GM12892 (cell line): ENCODE data around the gene YDJC.

Source experiments
- DNase-seq: peaks from one replicate; pipeline ENCODE4 v3.0.0; 2011; ENCODE audit not compliant: insufficient read length
- FAIRE-seq: peaks from 2 replicates; lab custom pipeline; 2011; peaks lifted over from hg19 to GRCh38; lab: Jason Lieb, UNC
- POLR2A ChIP-seq: IDR thresholded peaks from 2 replicates; pipeline ENCODE4 v1.6.1; 2011; ENCODE audit warnings: low read depth, low read length, control low read depth
- POLR2AphosphoS5 ChIP-seq: IDR thresholded peaks from 2 replicates; pipeline ENCODE4 v1.6.1; 2011; ENCODE audit warnings: low read depth, low read length, control low read depth
- TAF1 ChIP-seq: IDR thresholded peaks from 2 replicates; pipeline ENCODE4 v1.6.1; 2011; ENCODE audit warnings: low read depth, mild to moderate bottlenecking, control low read depth, low read length, borderline replicate concordance

YDJC gene

DNA sequence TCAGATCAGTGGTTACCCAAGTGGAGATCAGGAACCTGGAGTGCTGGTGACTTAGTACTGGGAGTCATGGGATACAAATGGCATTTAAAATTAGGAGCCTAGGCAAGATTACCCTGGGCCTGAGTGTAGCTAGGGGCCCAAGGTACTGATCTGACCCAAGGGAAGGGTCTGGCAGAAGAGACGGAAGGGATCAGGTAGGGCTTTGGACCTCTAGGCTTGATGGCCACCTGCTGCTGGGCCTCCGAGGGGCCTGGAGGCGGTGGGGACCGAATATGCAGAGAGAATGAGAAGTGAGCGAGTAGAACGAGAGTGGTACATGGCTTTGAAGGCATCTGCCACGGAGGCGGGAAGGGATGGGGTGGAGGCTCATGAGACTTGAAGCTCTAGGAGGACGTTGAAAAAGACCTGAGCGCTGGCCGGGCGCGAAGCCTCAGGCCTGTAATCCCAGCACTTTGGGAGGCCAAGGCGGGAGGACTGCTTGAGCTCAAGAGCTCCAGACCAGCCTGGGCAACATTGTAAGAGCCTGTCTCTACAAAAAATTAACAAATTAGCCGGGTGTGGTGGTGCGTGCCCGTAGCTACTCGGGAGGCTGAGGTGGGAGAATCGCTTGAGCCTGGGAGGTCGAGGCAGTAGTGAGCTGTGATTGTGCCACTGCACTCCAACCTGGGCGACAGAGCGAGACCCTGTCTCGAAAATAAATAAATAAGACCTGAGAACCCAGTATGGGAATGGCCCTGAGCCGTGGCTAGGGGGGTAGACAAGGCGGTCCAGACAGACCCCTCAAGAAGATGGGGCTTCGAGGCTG lies 35.4 kb upstream of the YDJC start:
- no peak for FAIRE-seq
- no peak for DNase-seq
- TF ChIP-seq TAF1 (no peak), POLR2AphosphoS5 (no peak), POLR2A (no peak)

DNA sequence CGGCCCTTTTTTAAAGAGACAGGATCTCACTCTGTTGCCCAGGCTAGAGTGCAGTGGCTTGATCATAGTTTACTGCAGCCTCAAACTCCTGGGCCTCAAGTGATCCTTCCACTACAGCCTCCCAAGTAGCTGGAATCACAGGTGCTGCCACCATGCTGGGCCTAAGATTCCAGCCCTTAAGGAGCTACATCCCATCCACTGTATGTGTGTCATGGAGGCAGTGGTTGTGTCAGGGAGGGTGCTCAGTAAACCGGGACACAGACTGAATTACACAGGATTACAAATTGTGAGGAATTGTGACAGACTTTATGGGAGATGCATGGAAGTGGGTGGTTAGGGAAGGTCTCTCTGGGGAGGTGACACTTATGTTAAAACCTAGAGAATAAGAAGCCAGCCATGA lies 33.9 kb upstream of the YDJC start:
- no peak for FAIRE-seq
- no peak for TF ChIP-seq POLR2AphosphoS5
- no peak for TF ChIP-seq TAF1
- no peak for TF ChIP-seq POLR2A

DNA sequence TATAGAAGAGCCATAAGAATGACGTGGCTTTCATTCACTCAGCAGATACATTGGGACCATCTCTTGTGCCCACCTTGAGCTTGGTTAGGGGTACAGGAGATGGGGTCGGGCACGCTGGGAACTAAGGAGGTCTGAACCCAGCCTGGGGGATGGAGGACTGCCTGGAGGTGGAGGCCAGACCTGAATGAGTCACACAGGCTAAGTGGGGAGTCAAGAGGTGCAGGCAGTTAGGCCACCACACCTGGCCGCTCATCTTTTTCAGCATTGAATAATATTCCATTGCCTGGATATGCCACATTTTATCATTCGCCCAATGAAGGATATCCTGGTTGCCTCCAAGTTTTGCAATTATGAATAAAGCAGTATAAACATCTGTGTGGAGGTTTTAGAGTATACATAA lies 32.2 kb upstream of the YDJC start:
- TF ChIP-seq TAF1, result no peak
- TF ChIP-seq POLR2A, result no peak
- no peak for TF ChIP-seq POLR2AphosphoS5
- DNase-seq (no peak), FAIRE-seq (no peak)

More for the DNA sequence above, 33.9 kb upstream of the YDJC start:
- DNase-seq, result no peak

DNA sequence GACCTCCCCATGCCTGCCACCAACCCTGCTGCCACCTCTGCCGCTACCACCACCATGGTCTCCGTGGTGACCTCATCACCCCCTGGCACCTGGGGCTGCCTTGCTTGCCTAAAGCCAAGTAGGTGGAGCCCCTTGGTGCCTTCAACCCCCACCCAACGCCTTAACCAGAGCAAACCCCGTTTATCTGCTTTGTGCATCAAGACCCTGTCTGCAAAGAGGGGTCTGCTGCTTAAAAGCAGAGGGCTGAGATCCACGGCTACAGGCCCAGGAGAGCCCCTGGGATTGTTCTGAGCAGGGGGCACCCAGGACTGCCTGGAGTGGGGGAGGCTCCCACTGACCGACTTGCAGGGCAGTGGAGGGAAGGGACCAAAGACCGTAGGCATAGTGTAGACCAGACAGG lies 31.1 kb upstream of the YDJC start:
- no peak for DNase-seq
- FAIRE-seq, result no peak
- TF ChIP-seq TAF1 (no peak), POLR2AphosphoS5 (no peak), POLR2A (no peak)

DNA sequence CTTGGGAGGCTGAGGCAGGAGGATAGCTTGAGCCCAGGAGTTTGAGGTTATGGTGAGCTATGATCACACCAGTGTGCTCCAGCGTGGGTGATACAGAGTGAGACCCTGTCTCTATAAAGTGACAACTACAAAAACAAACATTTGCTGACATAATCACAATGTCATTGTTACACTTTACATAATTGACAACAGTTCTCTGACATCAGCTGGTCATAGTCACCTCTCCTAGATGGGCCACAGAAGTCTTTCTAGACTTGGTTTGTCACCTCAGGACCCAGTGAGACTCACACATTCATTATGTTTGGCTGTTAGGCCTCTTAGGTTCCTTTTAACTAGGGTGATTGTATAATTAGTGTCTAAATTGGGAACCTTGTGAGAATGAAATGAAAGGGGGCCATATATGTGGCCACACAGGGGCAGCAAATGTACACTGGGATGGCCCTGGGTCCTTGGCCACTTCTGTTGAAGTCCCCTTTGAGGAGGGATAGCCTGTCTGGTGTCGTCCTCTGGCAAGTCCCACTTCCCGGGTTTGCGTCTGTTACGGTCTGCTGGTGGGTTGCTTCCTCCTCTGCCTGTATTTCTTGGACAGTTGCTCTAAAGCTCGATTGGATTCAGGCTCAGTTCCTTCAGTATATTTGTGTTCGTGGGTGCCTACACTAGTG lies 30.2 kb upstream of the YDJC start:
- TF ChIP-seq TAF1 (no peak), POLR2A (no peak), POLR2AphosphoS5 (no peak)
- FAIRE-seq (no peak), DNase-seq (no peak)

DNA sequence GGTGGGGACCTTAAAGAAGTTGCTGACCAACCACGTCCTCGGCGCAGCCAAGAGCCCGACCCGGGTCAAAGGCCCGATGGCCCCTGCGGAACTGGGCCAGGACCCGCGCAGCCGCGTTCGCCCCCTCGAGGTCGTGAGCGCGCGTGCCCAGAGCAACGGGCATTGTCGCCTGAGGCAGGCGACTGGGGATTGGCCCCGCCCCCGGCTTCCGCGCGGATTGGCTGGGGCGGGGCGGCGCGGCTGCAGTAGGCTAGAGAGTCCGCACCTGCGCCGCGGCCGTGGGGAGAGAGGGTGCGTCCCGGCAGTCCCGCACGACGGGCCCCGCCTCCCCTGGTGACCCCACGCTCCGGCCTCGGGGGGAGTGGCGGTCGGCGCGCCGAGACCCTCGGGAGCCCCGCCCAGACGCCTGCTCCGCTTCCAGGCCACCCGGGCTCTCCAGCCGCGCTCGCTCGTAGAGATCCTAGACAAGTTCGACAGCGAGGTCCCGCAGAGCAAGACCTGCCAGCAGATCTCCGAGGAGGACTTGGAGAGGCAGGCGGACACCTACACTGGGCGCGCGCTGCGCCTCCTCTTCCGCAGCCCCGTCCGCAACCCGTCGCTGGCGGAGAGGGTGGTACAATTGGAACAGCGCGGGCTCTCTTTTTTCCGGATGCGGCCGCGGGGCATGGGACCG lies 27.7 kb upstream of the YDJC start:
- TF ChIP-seq POLR2A (peak; percentile 62; the same call in 1 of the 2 replicates), POLR2AphosphoS5 (peak; percentile 71; the same call in 1 of the 2 replicates), TAF1 (no peak)
- FAIRE-seq, result peak; percentile 69

DNA sequence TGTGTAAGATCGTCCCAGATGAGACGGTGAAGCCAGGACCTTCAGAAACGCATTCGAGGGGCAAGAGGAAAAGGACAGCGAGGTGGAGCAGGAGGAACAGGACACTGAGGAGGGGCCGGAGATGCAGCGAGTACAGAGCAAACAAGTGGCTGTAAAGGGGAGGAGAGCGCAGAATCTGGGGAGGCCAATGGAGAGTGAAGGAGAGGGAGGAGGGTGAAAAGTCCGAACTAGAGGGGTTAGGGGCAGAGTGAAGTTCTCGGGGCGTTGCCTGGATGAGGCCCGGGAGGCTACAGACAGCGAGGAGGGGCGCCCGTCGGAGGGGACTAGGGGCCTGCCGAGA lies 27.2 kb upstream of the YDJC start:
- TF ChIP-seq POLR2A (no peak), POLR2AphosphoS5 (no peak)
- no peak for DNase-seq
- no peak for FAIRE-seq

More for the DNA sequence above, 27.7 kb upstream of the YDJC start:
- DNase-seq, result peak; percentile 99

DNA sequence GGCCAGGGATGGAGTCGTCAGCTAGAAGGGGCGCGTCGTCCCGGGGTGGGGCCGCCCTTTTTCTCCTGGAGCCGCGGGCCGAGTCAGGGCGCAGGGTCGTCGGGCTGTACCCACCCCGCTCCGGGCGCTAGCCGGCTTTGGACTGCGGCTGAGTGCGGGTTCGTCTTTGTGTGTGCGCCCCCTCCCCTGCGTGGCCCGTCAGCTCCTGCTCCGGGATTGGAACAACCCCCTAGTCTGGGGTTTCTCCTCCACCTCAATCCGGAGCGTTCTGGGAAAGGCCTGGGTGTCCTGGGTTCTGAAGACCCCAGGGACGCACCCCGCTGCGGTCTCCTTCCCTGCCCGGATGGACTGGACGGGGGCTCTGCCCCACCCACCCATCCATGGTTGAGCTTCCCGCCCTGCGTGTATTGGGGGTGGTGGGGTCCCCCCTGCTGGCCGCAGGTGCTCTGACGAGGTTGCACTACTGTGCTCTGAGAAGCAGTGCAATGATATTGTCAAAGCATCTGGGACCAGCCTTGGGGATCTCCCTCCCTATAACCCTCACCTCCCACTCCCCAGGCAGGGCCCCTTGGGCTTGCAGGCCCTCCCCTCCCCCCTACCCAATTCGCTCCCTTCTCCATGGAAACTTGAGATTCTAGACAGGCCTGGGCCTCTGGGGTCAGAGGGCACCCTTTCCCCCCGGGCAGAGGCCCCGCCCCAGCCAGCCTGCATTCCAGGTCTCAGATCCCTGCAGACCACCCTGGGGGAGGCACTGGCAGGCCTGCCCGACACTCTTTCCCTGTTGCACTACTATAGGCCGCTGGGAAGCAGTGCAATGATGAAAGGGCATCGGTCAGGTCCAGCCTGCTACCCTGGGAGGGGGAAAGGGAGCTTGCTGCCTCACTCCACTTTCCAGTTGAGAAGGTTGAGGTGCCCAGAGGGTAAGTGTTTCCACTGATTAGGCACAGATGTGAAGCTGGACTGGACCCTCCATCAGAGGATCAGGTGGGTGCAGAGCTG lies 23.0 kb upstream of the YDJC start:
- FAIRE-seq (peak; percentile 9), DNase-seq (peak; percentile 41)
- TF ChIP-seq POLR2AphosphoS5, result no peak; the same call in 1 of the 2 replicates
- TF ChIP-seq TAF1, result no peak
- TF ChIP-seq POLR2A, result no peak; the same call in 1 of the 2 replicates

DNA sequence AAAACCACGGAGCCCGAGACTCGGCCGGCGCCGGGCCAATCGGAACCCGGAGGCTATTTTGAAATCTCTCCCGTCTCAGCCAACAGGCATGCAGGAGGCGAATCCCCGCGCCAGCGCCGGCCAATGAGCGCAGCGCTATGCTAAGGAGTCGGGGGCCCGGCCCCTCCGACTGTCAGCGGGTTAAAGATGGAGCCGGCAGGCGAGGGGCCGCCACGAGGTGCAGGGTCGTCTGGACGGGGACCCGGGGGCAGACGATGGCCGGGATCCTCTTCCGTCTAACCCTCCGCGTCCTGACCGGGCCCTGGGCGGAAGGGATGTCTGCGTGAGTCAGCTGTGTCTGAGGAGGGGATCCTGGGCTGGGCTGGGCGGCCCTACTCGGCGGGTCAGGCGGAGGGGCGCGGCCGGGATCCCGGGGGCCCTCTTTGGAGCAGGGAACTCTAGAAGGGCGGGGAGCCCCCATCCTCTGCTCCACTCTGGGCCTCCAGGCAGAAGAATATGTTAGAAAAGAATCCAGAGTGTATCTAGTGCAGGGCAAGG lies 22.3 kb upstream of the YDJC start:
- peak; percentile 63 for TF ChIP-seq POLR2AphosphoS5
- peak; percentile 84 for TF ChIP-seq POLR2A
- no peak for TF ChIP-seq TAF1
- FAIRE-seq, result peak; percentile 74
- peak; percentile 97 for DNase-seq

DNA sequence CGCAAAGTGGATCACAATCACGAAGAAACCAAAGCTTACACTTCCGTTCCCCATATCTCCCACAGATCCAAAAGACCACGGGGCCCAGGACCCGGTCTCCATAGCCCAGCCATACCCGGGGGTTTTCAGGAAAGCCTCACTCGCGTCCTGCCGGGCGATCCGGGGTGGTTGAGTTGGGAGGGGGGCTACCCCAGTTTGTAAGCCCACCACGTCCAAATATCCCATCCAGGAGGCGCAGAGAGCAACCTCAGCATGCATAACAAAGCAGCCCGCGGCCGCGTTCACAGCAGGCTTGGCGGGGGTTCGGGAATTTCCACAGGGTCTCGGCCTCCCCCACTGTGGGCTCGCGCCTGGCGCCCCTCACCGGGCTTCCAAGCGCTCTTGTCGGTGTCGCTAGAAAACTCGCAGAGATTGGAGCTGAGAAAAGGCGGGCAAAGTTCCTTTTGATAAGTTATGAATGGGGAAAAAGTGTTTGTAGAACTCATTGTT lies 21.7 kb upstream of the YDJC start:
- TF ChIP-seq TAF1, result 0 out of 2 replicates have a peak, but pooled peaks have one; percentile 44
- TF ChIP-seq POLR2AphosphoS5, result no peak; the same call in 1 of the 2 replicates
- no peak for TF ChIP-seq POLR2A
- DNase-seq (no peak), FAIRE-seq (no peak)
